H1 (cell line): ENCODE results near the gene MPPED1. TPM values are rescaled to one million over a fixed set of nuclear protein-coding genes. Genes with fewer than 3 reads are reported as not detected.

Experiments used
- JUN ChIP-seq: IDR thresholded peaks from 2 replicates; pipeline ENCODE4 v1.6.1; 2011; ENCODE audit warnings: low read depth, mild to moderate bottlenecking, improper control_type of control experiment, low read length
- polyA plus RNA-seq, 7 experiments: library from polyadenylated mRNA; depleted of rRNA in 3 of 7; stranded (reverse) in 5 of 7; unstranded in 2 of 7; fragments of >200 nt in 5 of 7; fragments of 200-250 nt in 2 of 7; gene quantifications; 1 replicate in 5 of 7; 2 replicates in 1 of 7; 4 replicates in 1 of 7; pipeline versions ENCODE4 v1.2.1 to v1.2.3, GENCODE V29; 2011 to 2013; ENCODE audit warnings: missing spikeins in 2 of 7, mixed read lengths in 2 of 7
- total RNA-seq: library from RNA; stranded (reverse); fragmentation: NEBNext Ultra II Directional; extraction: Animal tissue kit (Norgen Biotek cat#: 25700); gene quantifications from 2 replicates; pipeline ENCODE4 v1.2.1, GENCODE V29; 2021
- TF ChIP-seq, protein P1 (sequence below): fragments of 300-600 bp; sonication (generic); IDR thresholded peaks from 2 replicates; pipeline ENCODE4 v1.7.1; 2012; ENCODE audit warnings: low read length, moderate library complexity, mild to moderate bottlenecking, inconsistent platforms; ENCODE audit not compliant: insufficient replicate concordance
- TF ChIP-seq, protein P2 (sequence below): IDR thresholded peaks from 2 replicates; pipeline ENCODE4 v1.6.1; 2011; ENCODE audit warnings: low read depth, mild to moderate bottlenecking, low read length; ENCODE audit not compliant: insufficient read depth

MPPED1 gene
- total and polyA plus RNA-seq, 2 of the 8 experiments (the other 6 are each of a cell fraction or from before 2014, with no cell fraction given): 0.29 to 0.37 TPM

DNA sequence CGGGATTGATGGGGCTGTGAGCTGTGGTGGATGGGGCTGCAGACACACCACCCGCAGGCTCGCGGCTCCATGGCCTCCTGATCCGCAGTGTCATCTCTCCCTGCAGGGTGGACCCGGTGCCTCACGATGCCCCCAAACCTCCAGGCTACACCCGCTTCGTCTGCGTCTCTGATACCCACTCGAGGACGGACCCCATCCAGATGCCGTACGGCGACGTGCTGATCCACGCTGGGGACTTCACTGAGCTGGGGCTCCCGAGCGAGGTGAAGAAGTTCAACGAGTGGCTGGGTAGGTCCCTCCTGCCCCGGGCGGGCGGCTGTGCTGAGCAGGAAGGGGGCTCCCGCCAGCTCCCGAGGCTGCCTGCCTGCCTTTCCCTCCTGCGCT is 23.1 kb downstream of the MPPED1 start (continued):
- TF ChIP-seq, protein P1, sequence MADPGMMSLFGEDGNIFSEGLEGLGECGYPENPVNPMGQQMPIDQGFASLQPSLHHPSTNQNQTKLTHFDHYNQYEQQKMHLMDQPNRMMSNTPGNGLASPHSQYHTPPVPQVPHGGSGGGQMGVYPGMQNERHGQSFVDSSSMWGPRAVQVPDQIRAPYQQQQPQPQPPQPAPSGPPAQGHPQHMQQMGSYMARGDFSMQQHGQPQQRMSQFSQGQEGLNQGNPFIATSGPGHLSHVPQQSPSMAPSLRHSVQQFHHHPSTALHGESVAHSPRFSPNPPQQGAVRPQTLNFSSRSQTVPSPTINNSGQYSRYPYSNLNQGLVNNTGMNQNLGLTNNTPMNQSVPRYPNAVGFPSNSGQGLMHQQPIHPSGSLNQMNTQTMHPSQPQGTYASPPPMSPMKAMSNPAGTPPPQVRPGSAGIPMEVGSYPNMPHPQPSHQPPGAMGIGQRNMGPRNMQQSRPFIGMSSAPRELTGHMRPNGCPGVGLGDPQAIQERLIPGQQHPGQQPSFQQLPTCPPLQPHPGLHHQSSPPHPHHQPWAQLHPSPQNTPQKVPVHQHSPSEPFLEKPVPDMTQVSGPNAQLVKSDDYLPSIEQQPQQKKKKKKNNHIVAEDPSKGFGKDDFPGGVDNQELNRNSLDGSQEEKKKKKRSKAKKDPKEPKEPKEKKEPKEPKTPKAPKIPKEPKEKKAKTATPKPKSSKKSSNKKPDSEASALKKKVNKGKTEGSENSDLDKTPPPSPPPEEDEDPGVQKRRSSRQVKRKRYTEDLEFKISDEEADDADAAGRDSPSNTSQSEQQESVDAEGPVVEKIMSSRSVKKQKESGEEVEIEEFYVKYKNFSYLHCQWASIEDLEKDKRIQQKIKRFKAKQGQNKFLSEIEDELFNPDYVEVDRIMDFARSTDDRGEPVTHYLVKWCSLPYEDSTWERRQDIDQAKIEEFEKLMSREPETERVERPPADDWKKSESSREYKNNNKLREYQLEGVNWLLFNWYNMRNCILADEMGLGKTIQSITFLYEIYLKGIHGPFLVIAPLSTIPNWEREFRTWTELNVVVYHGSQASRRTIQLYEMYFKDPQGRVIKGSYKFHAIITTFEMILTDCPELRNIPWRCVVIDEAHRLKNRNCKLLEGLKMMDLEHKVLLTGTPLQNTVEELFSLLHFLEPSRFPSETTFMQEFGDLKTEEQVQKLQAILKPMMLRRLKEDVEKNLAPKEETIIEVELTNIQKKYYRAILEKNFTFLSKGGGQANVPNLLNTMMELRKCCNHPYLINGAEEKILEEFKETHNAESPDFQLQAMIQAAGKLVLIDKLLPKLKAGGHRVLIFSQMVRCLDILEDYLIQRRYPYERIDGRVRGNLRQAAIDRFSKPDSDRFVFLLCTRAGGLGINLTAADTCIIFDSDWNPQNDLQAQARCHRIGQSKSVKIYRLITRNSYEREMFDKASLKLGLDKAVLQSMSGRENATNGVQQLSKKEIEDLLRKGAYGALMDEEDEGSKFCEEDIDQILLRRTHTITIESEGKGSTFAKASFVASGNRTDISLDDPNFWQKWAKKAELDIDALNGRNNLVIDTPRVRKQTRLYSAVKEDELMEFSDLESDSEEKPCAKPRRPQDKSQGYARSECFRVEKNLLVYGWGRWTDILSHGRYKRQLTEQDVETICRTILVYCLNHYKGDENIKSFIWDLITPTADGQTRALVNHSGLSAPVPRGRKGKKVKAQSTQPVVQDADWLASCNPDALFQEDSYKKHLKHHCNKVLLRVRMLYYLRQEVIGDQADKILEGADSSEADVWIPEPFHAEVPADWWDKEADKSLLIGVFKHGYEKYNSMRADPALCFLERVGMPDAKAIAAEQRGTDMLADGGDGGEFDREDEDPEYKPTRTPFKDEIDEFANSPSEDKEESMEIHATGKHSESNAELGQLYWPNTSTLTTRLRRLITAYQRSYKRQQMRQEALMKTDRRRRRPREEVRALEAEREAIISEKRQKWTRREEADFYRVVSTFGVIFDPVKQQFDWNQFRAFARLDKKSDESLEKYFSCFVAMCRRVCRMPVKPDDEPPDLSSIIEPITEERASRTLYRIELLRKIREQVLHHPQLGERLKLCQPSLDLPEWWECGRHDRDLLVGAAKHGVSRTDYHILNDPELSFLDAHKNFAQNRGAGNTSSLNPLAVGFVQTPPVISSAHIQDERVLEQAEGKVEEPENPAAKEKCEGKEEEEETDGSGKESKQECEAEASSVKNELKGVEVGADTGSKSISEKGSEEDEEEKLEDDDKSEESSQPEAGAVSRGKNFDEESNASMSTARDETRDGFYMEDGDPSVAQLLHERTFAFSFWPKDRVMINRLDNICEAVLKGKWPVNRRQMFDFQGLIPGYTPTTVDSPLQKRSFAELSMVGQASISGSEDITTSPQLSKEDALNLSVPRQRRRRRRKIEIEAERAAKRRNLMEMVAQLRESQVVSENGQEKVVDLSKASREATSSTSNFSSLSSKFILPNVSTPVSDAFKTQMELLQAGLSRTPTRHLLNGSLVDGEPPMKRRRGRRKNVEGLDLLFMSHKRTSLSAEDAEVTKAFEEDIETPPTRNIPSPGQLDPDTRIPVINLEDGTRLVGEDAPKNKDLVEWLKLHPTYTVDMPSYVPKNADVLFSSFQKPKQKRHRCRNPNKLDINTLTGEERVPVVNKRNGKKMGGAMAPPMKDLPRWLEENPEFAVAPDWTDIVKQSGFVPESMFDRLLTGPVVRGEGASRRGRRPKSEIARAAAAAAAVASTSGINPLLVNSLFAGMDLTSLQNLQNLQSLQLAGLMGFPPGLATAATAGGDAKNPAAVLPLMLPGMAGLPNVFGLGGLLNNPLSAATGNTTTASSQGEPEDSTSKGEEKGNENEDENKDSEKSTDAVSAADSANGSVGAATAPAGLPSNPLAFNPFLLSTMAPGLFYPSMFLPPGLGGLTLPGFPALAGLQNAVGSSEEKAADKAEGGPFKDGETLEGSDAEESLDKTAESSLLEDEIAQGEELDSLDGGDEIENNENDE: no peak
- TF ChIP-seq JUN: no peak
- TF ChIP-seq, protein P2, sequence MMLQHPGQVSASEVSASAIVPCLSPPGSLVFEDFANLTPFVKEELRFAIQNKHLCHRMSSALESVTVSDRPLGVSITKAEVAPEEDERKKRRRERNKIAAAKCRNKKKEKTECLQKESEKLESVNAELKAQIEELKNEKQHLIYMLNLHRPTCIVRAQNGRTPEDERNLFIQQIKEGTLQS: no peak
